AG04450 (cell line): Measurements from ENCODE around the gene LRRC32. TPM values are rescaled to one million over a fixed set of nuclear protein-coding genes. Genes with fewer than 3 reads are reported as not detected.
A peak's percentile ranks its signal among the peaks of the same experiment; 100 is the strongest.

Experiments used
- CTCF ChIA-PET: fragments of 300-600, 350-600 bp; formaldehyde crosslinking; extraction: SDS; loops from one replicate; lab custom pipeline; 2022; ENCODE audit warnings: antibody characterized with exemption, inconsistent platforms; lab: Charles Lee
- POLR2A ChIA-PET: fragments of 350-600 bp; formaldehyde crosslinking; extraction: SDS; loops from one replicate; lab custom pipeline; 2021; ENCODE audit warnings: antibody characterized with exemption, inconsistent platforms; lab: Yijun Ruan, JAX
- DNase-seq: peaks from one replicate; pipeline ENCODE4 v3.0.0-alpha.2; 2011; ENCODE audit warnings: low read depth, low spot score
- H3K27ac ChIP-seq: one replicate; pipeline ENCODE4 v1.5.1; 2012; ENCODE audit warnings: low read depth, low read length, control low read depth
- H3K27me3 ChIP-seq: one replicate; pipeline ENCODE4 v1.6.0; 2012; ENCODE audit warnings: low read length; ENCODE audit not compliant: control insufficient read depth, insufficient read depth
- H3K4me3 ChIP-seq: 2 replicates; pipeline ENCODE4 v1.5.1; 2011; ENCODE audit warnings: mild to moderate bottlenecking, low read depth, low read length, control low read depth
- H3K9me3 ChIP-seq: 2 replicates; pipeline ENCODE4 v1.5.1; 2012; ENCODE audit warnings: low read length; ENCODE audit not compliant: control insufficient read depth, insufficient read depth
- CTCF ChIP-seq: IDR thresholded peaks from 2 replicates; pipeline ENCODE4 v1.5.1; 2011; ENCODE audit warnings: low read depth, low read length, control low read depth, inconsistent platforms
- polyA plus RNA-seq: library from polyadenylated mRNA; depleted of rRNA; stranded (reverse); fragments of >200 nt; gene quantifications from 2 replicates; pipeline ENCODE4 v1.2.3, GENCODE V29; 2011

Gene LRRC32
- polyA plus RNA-seq, 1 experiment = 10.9 TPM

DNA sequence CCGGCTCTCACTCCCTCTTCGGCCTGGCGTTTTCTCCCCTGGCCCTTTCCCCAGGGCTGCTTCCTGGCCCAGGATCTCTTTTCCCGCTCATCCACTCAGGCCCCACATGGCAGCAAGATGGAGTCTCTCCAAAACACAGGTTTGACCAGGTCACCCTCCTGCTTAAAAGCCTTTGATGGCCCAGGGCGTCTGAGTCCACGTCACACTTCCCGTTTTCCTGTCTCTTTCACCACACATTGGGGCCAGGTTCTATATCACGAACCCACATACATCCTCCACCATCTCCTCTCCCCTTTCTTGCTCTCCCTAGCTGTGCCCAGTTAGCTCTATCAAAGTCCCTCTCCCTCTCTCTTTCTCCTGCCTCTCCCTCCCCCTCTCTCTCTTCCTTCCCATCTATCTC, 7.8 kb upstream of the LRRC32 start:
- no peak for TF ChIP-seq CTCF
- DNase-seq = no peak
- Histone ChIP-seq H3K27me3 (peaks cover 20% of the 10 kb centered on the region), H3K9me3 (no peaks in the 10 kb centered on the region), H3K4me3 (no peak overlapping the region), H3K27ac (no peak overlapping the region)
- POLR2A ChIA-PET = interaction anchor here (1.9 kb wide), 1 partner anchor 24 kb away, joined by 6 read pairs; no protein-coding TSS in a partner anchor
- CTCF ChIA-PET = interaction anchor here (1.5 to 1.6 kb wide), 2 partner anchors 13 to 471 kb away, joined by 4 read pairs; no protein-coding TSS in a partner anchor

GRCh38 chr11:76677458-76677765, 6.9 kb upstream of the LRRC32 start:
- H3K4me3 ChIP-seq = no peak overlapping the region
- no peak for TF ChIP-seq CTCF
- ChIA-PET POLR2A (interaction anchor here (1.9 kb wide), 1 partner anchor 23 kb away, joined by 6 read pairs; no protein-coding TSS in a partner anchor), CTCF (interaction anchor here (1.5 to 1.6 kb wide), 2 partner anchors 14 to 470 kb away, joined by 4 read pairs; no protein-coding TSS in a partner anchor)
- H3K27me3 ChIP-seq = peaks cover 20% of the 10 kb centered on the region
- no peaks in the 10 kb centered on the region for H3K9me3 ChIP-seq
- no peak overlapping the region for H3K27ac ChIP-seq
- no peak for DNase-seq

DNA sequence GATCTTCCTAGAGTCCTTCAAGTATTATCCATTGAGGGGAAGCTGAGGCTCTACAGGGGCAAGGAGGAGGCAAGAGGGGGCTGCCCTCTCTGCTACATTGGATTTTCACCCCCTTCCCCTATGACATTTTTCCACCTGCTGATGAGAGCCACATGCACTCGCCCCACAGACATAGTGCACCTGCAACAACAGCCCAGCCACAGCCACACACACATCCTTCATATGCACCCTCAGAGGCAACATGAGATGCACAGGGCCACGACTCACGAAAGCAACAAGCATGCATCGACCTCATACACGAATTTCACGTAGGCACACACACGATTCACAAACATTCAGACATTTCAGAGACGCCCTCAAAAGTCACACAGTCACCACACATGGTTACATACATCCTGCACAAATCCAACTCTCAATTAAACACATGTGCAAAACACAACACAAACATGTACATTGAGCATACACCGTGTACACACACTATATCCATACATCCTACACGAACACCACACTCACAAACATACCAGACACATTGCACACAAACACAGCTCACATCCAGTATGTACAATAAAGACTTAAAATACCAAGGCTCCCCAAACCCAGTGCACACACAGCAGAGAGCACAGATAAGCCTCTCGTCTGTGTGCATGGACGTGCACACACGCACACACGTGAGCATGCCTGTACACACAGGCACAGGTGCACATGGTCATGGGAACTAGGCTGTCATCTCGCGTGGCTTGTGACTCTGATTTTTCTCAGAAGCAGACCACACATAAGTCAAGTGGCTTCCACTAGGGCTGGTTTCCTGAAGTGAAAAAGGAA, 6.3 kb upstream of the LRRC32 start:
- ChIA-PET POLR2A (interaction anchor here (1.9 kb wide), 1 partner anchor 22 kb away, joined by 6 read pairs; no protein-coding TSS in a partner anchor), CTCF (interaction anchor here (0.7 to 1.5 kb wide), 2 partner anchors 78 to 469 kb away, joined by 3 to 4 read pairs; no protein-coding TSS in a partner anchor)

GRCh38 chr11:76674517-76675400, 4.2 kb upstream of the LRRC32 start:
- TF ChIP-seq CTCF = no peak
- POLR2A ChIA-PET = no interaction called here
- Histone ChIP-seq H3K27ac (peak overlapping the region; percentile 11), H3K4me3 (no peak overlapping the region), H3K27me3 (peaks cover 8% of the 10 kb centered on the region), H3K9me3 (no peaks in the 10 kb centered on the region)
- CTCF ChIA-PET = interaction anchor here (0.6 to 1.0 kb wide), 2 partner anchors 76 to 163 kb away, joined by 3 read pairs; no protein-coding TSS in a partner anchor
- DNase-seq = no peak

More for the DNA sequence above, 6.3 kb upstream of the LRRC32 start:
- Histone ChIP-seq H3K27ac (no peak overlapping the region), H3K27me3 (peaks cover 18% of the 10 kb centered on the region), H3K4me3 (no peak overlapping the region), H3K9me3 (no peaks in the 10 kb centered on the region)
- no peak for TF ChIP-seq CTCF
- no peak for DNase-seq
